Glomerular endothelial cell (primary cell): ENCODE measurements around the gene ZNF165. TPM values are rescaled to one million over a fixed set of nuclear protein-coding genes. Genes with fewer than 3 reads are reported as not detected.
"Not testable (repeated sequence)": the region's sequence is repeated elsewhere in the genome, so short reads cannot be mapped to it uniquely, and the experiment has no call there.

Experiments
- DNase-seq: peaks from one replicate; pipeline ENCODE4 v3.0.0-alpha.2; 2011; ENCODE audit warnings: low read depth, low spot score; ENCODE audit errors: extremely low read depth
- total RNA-seq: library from RNA; depleted of rRNA; stranded (reverse); fragments of >200 nt; gene quantifications from 2 replicates; pipeline ENCODE4 v1.2.3, GENCODE V29; 2015

The ZNF165 gene
- total RNA-seq, 1 donor from 2014 or later = 0.23 TPM

GRCh38 chr6:28118217-28118616 lies 37.8 kb downstream of the ZNF165 start:
- no peak for DNase-seq

DNA sequence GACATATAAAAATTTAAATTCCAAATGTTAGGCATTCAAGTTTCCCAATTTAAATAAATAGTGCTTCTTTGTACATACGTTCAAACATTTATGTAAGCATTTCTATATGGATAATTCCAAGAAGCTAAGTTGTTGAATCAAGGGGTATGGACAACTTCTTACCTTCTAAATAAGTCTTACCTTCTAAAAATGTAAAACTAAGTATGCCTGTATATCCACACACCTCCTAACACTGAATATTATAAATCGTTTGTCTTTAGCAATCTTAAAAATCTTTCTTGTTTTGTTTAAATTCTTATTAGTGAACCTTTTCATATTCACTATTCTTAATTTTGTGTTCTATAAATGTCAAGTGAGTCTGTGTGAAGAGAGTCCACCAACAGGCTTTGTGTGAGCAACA lies 41.5 kb downstream of the ZNF165 start:
- DNase-seq = no peak

DNA sequence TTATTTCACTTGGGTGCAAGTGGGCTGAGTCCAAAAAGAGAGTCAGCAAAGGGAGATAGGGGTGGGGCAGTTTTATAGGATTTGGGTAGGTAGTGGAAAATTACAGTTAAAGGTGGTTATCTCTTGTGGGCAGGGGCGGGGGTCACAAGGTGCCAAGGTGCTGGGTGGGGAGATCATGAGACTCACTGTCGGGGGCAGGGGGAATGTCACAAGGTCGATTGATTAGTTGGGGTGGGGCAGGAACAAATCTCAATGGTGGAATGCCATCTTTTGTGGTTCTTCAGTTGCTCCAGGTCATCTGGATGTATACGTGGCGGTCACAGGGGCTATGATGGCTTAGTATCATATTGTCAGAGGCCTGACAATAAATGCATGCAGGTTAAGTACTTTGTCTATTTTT lies 41.9 kb downstream of the ZNF165 start:
- not testable (repeated sequence) for DNase-seq

- DNase-seq = peak; percentile 54
Observed at GRCh38 chr6:28124350-28124970, 44.1 kb downstream of the ZNF165 start, which contains the start of gene ZSCAN16. TSS of gene ZSCAN16 (plus strand) at chr6:28124609. CDS start at chr6:28125444, 835 bp downstream.

- no peak for DNase-seq
Observed at GRCh38 chr6:28124971-28125353, 44.6 kb downstream of the ZNF165 start.

- DNase-seq = no peak
Observed at GRCh38 chr6:28125401-28125800, 45.0 kb downstream of the ZNF165 start.

- no peak for DNase-seq
Observed at GRCh38 chr6:28134015-28134414, 53.6 kb downstream of the ZNF165 start.

GRCh38 chr6:28134716-28135115 lies 54.3 kb downstream of the ZNF165 start:
- DNase-seq = no peak

GRCh38 chr6:28135393-28135792 lies 55.0 kb downstream of the ZNF165 start:
- no peak for DNase-seq

GRCh38 chr6:28136585-28137504 lies 56.5 kb downstream of the ZNF165 start:
- DNase-seq = peak; percentile 88

DNA sequence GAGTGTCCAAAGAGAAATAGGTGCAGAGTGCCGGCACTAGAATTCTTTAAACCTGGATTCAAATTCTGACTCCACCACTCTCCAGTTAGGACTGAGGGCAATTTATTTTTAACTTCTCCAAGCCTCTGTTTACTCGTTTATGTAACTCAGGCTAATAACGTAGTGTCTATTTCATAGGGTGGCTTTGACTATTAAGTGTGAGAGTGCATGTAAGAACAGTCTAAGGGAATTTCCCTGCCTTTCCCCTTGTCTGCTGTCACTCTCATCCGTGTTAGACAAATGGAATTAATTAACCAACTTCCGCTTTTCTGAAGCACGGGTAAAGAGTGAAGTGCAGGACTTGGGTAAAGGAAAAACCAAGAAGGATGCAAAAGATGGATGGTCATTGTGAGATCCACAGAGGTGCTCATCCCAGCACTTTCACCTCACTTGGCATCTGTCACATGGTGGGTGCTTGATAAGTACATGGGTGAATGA lies 57.2 kb downstream of the ZNF165 start:
- no peak for DNase-seq

Other genes with a start within 250 kb of the ZNF165 start
- gene OR2B2, start 168.2 kb upstream of the ZNF165 start, total RNA-seq = not detected in 2 replicates
- not detected in 2 replicates for gene OR2B6, start 123.3 kb upstream of the ZNF165 start, total RNA-seq
- 4.3 and 6.0 TPM in 2 replicates for gene ZSCAN16, start 44.0 kb downstream of the ZNF165 start, total RNA-seq
- 9.1 and 15.1 TPM in 2 replicates for gene ZKSCAN8, start 61.3 kb downstream of the ZNF165 start, total RNA-seq
- 7.1 and 18.6 TPM in 2 replicates for gene ZSCAN9, start 144.7 kb downstream of the ZNF165 start, total RNA-seq
- 3.9 and 4.0 TPM in 2 replicates for gene ZKSCAN4, start 171.7 kb downstream of the ZNF165 start, total RNA-seq
- 0.99 and 2.8 TPM in 2 replicates for gene NKAPL, start 178.7 kb downstream of the ZNF165 start, total RNA-seq
- gene ZSCAN26, start 186.6 kb downstream of the ZNF165 start, total RNA-seq = 9.7 and 11.1 TPM in 2 replicates
- 7.5 and 9.1 TPM in 2 replicates for gene PGBD1, start 201.0 kb downstream of the ZNF165 start, total RNA-seq